Panc1 (cell line): ENCODE results near the gene CEP162.

Experiments used
- TCF7L2 ChIP-seq: IDR thresholded peaks from 2 replicates; pipeline ENCODE4 v1.6.1; 2011; ENCODE audit warnings: mild to moderate bottlenecking, low read depth, low read length, inconsistent platforms
- TF ChIP-seq, protein P1 (sequence below): fragments of 450-650 bp; IDR thresholded peaks from 2 replicates; pipeline ENCODE4 v1.5.1; 2017; ENCODE audit warnings: mild to moderate bottlenecking

DNA sequence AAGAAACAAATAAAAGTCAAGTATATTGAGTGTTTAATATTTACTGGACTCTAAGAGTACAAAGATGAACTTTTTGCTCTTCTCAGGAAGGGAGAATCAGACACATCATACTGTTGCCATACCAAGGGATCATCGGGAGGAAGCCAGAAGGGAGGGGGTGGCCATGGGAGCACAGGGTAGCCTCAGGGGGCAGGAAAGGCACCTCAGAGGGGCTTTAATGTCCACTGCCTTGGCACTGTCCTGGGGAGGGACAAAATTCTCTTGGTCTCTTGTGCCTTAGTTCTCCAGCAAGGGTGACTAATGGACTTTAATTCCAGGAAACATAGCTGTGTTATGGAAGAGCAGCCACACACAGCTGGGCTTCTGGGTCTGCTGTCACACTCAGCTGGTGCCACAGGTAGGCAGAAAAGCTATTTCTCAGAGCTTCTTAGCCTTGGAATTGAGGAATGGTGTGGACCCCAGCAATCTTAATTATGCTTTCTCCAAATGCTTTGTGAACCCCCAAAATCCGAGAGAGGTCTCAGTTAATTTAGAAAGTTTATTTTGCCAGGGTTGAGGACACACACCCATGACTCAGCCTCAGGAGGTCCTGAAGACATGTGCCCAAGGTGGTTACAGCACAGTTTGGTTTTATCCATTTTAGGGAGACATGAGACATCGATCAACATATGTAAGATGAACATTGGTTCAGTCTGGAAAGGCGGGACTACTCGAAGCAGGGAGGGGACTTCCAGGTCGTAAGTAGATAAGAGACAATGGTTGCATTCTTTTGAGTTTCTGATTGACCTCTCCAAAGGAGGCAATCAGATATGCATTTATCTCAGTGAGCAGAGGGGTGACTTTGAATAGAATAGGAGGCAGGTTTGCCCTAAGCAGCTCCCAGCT lies 140.7 kb downstream of the CEP162 start:
- TF ChIP-seq, protein P1, sequence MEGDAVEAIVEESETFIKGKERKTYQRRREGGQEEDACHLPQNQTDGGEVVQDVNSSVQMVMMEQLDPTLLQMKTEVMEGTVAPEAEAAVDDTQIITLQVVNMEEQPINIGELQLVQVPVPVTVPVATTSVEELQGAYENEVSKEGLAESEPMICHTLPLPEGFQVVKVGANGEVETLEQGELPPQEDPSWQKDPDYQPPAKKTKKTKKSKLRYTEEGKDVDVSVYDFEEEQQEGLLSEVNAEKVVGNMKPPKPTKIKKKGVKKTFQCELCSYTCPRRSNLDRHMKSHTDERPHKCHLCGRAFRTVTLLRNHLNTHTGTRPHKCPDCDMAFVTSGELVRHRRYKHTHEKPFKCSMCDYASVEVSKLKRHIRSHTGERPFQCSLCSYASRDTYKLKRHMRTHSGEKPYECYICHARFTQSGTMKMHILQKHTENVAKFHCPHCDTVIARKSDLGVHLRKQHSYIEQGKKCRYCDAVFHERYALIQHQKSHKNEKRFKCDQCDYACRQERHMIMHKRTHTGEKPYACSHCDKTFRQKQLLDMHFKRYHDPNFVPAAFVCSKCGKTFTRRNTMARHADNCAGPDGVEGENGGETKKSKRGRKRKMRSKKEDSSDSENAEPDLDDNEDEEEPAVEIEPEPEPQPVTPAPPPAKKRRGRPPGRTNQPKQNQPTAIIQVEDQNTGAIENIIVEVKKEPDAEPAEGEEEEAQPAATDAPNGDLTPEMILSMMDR, result no peak
- no peak for TF ChIP-seq TCF7L2
